Hepatocyte (in vitro differentiated cells): ENCODE data around the gene FRMPD1. TPM values are rescaled to one million over a fixed set of nuclear protein-coding genes. Genes with fewer than 3 reads are reported as not detected.

Experiments
- DNase-seq: peaks from one replicate; pipeline ENCODE4 v3.0.0-alpha.2; 2016; ENCODE audit warnings: low spot score
- H2AFZ ChIP-seq: fragments of 200-600 bp; sonication (generic); 2 replicates; pipeline ENCODE4 v1.6.0; 2016; ENCODE audit warnings: antibody characterized with exemption, mild to moderate bottlenecking
- H3K27ac ChIP-seq: fragments of 200-600 bp; sonication (generic); 2 replicates; pipeline ENCODE4 v1.5.1; 2016; ENCODE audit warnings: mild to moderate bottlenecking
- H3K27me3 ChIP-seq: fragments of 200-600 bp; sonication (generic); 2 replicates; pipeline ENCODE4 v1.6.1; 2016
- H3K36me3 ChIP-seq: fragments of 200-600 bp; sonication (generic); replicated peaks from 2 replicates; pipeline ENCODE4 v1.5.1; 2016; ENCODE audit warnings: low read depth; ENCODE audit not compliant: insufficient read depth
- H3K4me1 ChIP-seq: fragments of 200-600 bp; sonication (generic); 2 replicates; pipeline ENCODE4 v1.5.1; 2016; ENCODE audit warnings: mild to moderate bottlenecking, moderate library complexity; ENCODE audit not compliant: insufficient read depth
- H3K4me2 ChIP-seq: fragments of 200-600 bp; sonication (generic); 2 replicates; pipeline ENCODE4 v1.6.0; 2016
- H3K4me3 ChIP-seq: fragments of 200-600 bp; sonication (generic); 2 replicates; pipeline ENCODE4 v1.5.1; 2016; ENCODE audit warnings: mild to moderate bottlenecking
- H3K79me2 ChIP-seq: fragments of 200-600 bp; sonication (generic); 2 replicates; pipeline ENCODE4 v1.6.0; 2017; ENCODE audit warnings: mild to moderate bottlenecking
- H3K9me2 ChIP-seq: fragments of 200-600 bp; sonication (generic); replicated peaks from 2 replicates; pipeline ENCODE4 v1.6.0; 2017; ENCODE audit warnings: mild to moderate bottlenecking; ENCODE audit not compliant: insufficient read depth
- H3K9me3 ChIP-seq: fragments of 200-600 bp; sonication (generic); 2 replicates; pipeline ENCODE4 v1.5.1; 2016; ENCODE audit warnings: low read depth, mild to moderate bottlenecking
- H4K20me1 ChIP-seq: fragments of 200-600 bp; sonication (generic); 2 replicates; pipeline ENCODE4 v1.6.0; 2016; ENCODE audit warnings: mild to moderate bottlenecking; ENCODE audit not compliant: insufficient read depth, poor library complexity, severe bottlenecking
- EZH2 ChIP-seq: fragments of 200-600 bp; sonication (generic); IDR thresholded peaks from 2 replicates; pipeline ENCODE4 v1.6.1; 2016; ENCODE audit warnings: antibody characterized with exemption, mild to moderate bottlenecking, borderline replicate concordance
- EZH2phosphoT487 ChIP-seq: fragments of 200-600 bp; sonication (generic); IDR thresholded peaks from one replicate; pipeline ENCODE4 v1.6.1; 2018; ENCODE audit warnings: antibody characterized with exemption, mild to moderate bottlenecking, low read depth, moderate library complexity; ENCODE audit not compliant: unreplicated experiment, severe bottlenecking
- WGBS: methylation state at CpG from one replicate; pipeline ENCODE4 v1.1.6; 2016; ENCODE audit warnings: low lambda C conversion rate; ENCODE audit errors: missing lambda C conversion rate; 5-methylcytosine and 5-hydroxymethylcytosine counted together
- polyA plus RNA-seq: library from polyadenylated mRNA; unstranded; fragments of >200 nt; fragmentation: Nextera tagmentation; extraction: Ambion mirVana; gene quantifications from 2 replicates; pipeline ENCODE4 v1.2.1, GENCODE V29; 2016
- total RNA-seq: library from RNA; depleted of rRNA; stranded (reverse); fragments of >200 nt; gene quantifications from 2 replicates; pipeline ENCODE4 v1.2.3, GENCODE V29; 2014
- TF ChIP-seq, protein P1 (sequence below): fragments of 200-600 bp; sonication (generic); IDR thresholded peaks from 2 replicates; pipeline ENCODE4 v1.5.1; 2016; ENCODE audit warnings: antibody characterized with exemption, mild to moderate bottlenecking; ENCODE audit not compliant: poor library complexity

FRMPD1 gene
- total and polyA plus RNA-seq, 2 experiments from 2014 or later = 0.10 to 0.36 TPM

DNA sequence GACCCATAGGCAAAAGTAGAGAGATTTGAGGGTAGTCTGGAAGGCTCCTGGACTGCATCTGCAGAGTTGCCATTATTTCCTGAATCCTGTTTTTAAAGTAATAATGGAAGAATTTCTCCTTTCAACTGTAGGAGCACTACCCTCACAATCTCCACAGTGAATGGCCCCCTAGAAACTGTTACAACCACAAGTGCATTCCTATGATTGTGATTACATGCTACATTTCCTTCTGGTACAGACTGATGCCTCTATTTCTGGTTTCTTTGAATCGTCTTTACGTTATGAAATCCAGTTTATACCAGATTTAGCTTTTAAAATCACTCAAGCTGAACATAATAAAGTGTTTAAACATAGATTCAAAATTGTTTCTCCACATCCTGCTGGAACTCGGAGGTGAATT, 49.4 kb downstream of the FRMPD1 start:
- Histone ChIP-seq H3K9me2 (no peaks in the 10 kb centered on the region), H2AFZ (no peak overlapping the region), H3K4me3 (no peak overlapping the region), H3K79me2 (no peaks in the 10 kb centered on the region), H4K20me1 (no peaks in the 10 kb centered on the region), H3K4me1 (no peaks in the 10 kb centered on the region), H3K4me2 (no peak overlapping the region), H3K36me3 (no peaks in the 10 kb centered on the region), H3K9me3 (no peaks in the 10 kb centered on the region), H3K27ac (no peak overlapping the region), H3K27me3 (no peaks in the 10 kb centered on the region)
- DNase-seq = no peak
- TF ChIP-seq EZH2 = no peak
- TF ChIP-seq EZH2phosphoT487 = no peak
- WGBS = 62% methylated on average over 3 of the region's 3 CpGs

DNA sequence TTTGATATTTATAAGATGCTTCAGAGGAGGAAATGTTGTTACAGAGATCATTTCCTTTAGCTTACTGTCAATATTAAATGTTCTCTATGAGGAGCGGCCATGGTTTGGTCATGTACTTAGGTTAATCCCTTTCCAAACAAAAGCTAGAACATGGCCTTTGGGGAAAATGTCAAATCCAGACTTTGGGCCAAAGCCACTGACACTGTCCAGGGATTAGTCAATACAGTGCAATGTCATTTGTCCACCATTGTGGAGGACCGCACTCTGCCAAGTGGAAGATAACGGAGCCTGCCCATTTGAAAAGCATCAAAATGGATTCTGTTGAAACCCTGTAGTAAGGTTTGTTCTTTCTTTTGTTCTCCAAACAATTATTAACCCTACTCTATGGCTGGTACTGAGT, 50.1 kb downstream of the FRMPD1 start:
- no peaks in the 10 kb centered on the region for H3K9me3 ChIP-seq
- DNase-seq = no peak
- no peaks in the 10 kb centered on the region for H3K79me2 ChIP-seq
- WGBS = 70% methylated on average over 3 of the region's 3 CpGs
- TF ChIP-seq, protein P1, sequence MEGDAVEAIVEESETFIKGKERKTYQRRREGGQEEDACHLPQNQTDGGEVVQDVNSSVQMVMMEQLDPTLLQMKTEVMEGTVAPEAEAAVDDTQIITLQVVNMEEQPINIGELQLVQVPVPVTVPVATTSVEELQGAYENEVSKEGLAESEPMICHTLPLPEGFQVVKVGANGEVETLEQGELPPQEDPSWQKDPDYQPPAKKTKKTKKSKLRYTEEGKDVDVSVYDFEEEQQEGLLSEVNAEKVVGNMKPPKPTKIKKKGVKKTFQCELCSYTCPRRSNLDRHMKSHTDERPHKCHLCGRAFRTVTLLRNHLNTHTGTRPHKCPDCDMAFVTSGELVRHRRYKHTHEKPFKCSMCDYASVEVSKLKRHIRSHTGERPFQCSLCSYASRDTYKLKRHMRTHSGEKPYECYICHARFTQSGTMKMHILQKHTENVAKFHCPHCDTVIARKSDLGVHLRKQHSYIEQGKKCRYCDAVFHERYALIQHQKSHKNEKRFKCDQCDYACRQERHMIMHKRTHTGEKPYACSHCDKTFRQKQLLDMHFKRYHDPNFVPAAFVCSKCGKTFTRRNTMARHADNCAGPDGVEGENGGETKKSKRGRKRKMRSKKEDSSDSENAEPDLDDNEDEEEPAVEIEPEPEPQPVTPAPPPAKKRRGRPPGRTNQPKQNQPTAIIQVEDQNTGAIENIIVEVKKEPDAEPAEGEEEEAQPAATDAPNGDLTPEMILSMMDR = no peak
- TF ChIP-seq EZH2 (no peak), EZH2phosphoT487 (no peak)
- H3K36me3 ChIP-seq = no peaks in the 10 kb centered on the region
- no peaks in the 10 kb centered on the region for H3K9me2 ChIP-seq
- no peaks in the 10 kb centered on the region for H3K27me3 ChIP-seq
- H3K4me1 ChIP-seq = no peaks in the 10 kb centered on the region
- H3K27ac ChIP-seq = no peak overlapping the region
- no peak overlapping the region for H3K4me3 ChIP-seq
- no peaks in the 10 kb centered on the region for H4K20me1 ChIP-seq
- H3K4me2 ChIP-seq = no peak overlapping the region
- no peak overlapping the region for H2AFZ ChIP-seq

DNA sequence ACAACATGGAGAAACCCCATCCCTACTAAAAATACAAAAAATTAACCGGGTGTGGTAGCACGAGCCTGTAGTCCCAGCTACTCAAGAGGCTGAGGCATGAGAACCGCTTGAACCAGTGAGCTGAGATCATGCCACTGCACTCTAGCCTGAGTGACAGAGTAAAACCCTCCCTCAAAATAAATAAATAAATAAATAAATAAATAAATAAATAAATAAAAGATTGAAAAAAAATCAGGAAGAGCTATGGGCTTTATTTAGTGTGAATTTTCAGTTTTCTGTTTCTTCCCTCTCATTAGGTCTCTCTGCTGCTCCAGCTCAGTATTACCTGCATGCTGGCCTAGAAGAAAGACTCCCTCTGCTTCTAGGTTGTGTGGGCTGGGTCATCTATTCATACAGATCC, 55.0 kb downstream of the FRMPD1 start:
- no peaks in the 10 kb centered on the region for H3K27me3 ChIP-seq
- H3K4me3 ChIP-seq = no peak overlapping the region
- no peaks in the 10 kb centered on the region for H3K9me3 ChIP-seq
- no peak overlapping the region for H2AFZ ChIP-seq
- no peaks in the 10 kb centered on the region for H3K79me2 ChIP-seq
- no peaks in the 10 kb centered on the region for H3K36me3 ChIP-seq
- H3K9me2 ChIP-seq = no peaks in the 10 kb centered on the region
- H3K4me2 ChIP-seq = no peak overlapping the region
- no peaks in the 10 kb centered on the region for H3K4me1 ChIP-seq
- WGBS = 85% methylated on average over 3 of the region's 3 CpGs
- no peak for TF ChIP-seq EZH2phosphoT487
- TF ChIP-seq, protein P1 = no peak
- no peak for TF ChIP-seq EZH2
- no peak overlapping the region for H3K27ac ChIP-seq
- DNase-seq = no peak
- no peaks in the 10 kb centered on the region for H4K20me1 ChIP-seq

DNA sequence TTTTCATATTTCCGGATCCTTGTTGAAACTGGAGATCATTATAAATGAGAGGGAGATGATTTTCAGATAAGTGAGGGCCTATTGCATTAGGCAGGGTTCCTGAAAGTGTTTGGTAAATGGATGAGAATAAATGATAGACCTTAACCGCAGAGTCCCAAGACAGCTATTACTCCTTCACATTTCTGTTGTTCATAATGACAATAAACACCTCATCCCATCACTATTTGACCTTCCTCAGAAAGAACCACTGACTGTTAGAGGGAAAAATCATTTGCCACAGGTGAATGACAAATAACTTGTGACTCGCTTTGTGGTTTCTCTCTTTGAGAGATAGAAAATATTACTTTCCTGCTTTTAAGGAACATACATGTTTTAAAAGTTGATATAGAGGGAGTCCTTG, 55.5 kb downstream of the FRMPD1 start:
- Histone ChIP-seq H3K9me2 (no peaks in the 10 kb centered on the region), H3K9me3 (no peaks in the 10 kb centered on the region), H3K4me3 (no peak overlapping the region), H2AFZ (no peak overlapping the region), H4K20me1 (no peaks in the 10 kb centered on the region), H3K79me2 (no peaks in the 10 kb centered on the region), H3K4me2 (no peak overlapping the region), H3K27me3 (no peaks in the 10 kb centered on the region), H3K4me1 (no peaks in the 10 kb centered on the region), H3K36me3 (no peaks in the 10 kb centered on the region), H3K27ac (no peak overlapping the region)
- 90% methylated on average over 3 of the region's 3 CpGs for WGBS
- TF ChIP-seq EZH2 (no peak), EZH2phosphoT487 (no peak)
- TF ChIP-seq, protein P1 = no peak
- DNase-seq = no peak
